ENCODE data around the gene SPTLC2.
"Not testable (repeated sequence)": the region's sequence is repeated elsewhere in the genome, so short reads cannot be mapped to it uniquely, and the experiment has no call there.

Gene SPTLC2

DNA sequence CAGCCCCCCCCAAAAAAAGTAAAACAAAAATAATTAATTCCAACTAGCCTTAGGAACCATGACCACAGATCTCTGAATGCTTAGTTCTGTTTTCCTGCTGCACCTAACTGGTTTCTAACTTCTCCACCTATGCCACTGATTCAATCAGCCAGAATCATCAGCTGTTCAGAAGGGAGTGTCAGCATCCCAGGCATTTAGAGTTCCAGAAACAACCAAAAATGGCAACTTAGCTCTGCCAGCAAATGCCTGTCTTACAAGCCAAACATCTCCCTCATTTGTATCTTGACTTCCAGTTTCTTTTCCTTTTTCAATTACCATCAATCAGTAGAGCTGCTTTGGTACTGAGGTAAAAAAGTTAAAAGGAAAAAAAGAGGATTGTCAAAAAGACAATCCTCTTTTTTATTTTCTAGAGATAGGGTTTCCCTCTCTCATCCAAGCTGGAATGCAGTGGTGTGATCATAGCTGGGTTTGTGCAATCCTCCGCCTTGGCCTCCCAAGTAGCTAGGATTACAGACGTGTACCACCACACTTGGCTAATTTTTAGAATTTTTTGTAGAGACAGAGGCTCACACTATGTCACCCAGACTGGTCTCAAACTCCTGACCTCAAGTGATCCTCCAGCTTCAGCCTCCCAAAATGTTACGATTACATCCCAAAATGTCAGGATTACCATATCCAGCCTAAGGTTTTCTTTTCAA lies 72.7 kb downstream of the SPTLC2 start:
- DNase-seq (ENCODE audit: low read depth): no peak
- TF ChIP-seq, protein P1, sequence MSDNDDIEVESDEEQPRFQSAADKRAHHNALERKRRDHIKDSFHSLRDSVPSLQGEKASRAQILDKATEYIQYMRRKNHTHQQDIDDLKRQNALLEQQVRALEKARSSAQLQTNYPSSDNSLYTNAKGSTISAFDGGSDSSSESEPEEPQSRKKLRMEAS (IDR thresholded peaks at IDR 0.05; ENCODE audit: low read depth, low read length): no peak
- TF ChIP-seq, protein P2, sequence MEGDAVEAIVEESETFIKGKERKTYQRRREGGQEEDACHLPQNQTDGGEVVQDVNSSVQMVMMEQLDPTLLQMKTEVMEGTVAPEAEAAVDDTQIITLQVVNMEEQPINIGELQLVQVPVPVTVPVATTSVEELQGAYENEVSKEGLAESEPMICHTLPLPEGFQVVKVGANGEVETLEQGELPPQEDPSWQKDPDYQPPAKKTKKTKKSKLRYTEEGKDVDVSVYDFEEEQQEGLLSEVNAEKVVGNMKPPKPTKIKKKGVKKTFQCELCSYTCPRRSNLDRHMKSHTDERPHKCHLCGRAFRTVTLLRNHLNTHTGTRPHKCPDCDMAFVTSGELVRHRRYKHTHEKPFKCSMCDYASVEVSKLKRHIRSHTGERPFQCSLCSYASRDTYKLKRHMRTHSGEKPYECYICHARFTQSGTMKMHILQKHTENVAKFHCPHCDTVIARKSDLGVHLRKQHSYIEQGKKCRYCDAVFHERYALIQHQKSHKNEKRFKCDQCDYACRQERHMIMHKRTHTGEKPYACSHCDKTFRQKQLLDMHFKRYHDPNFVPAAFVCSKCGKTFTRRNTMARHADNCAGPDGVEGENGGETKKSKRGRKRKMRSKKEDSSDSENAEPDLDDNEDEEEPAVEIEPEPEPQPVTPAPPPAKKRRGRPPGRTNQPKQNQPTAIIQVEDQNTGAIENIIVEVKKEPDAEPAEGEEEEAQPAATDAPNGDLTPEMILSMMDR (IDR thresholded peaks at IDR 0.05; ENCODE audit: low read depth, low read length): no peak
- TF ChIP-seq MYC (IDR thresholded peaks at IDR 0.05; ENCODE audit: low read depth, low read length) (no peak), POLR2A (IDR thresholded peaks at IDR 0.05; ENCODE audit: extremely low read depth, insufficient read length) (no peak)

DNA sequence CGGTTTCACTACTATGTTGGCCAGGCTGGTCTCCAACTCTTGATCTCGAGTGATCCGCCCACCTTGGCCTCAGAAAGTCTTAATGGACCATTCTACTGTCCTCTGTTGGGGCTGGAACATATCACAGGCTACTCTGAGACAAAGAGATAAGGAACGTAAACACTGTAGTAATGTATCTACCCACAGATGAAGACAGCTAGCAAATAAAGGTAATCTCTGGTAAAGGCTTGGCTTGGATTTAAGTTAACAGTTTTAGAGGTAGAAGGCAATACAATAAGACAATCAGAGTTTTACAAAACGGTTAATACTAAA lies 73.2 kb downstream of the SPTLC2 start:
- TF ChIP-seq, protein P1 (IDR thresholded peaks at IDR 0.05; ENCODE audit: low read depth, low read length): no peak
- TF ChIP-seq, protein P2 (IDR thresholded peaks at IDR 0.05; ENCODE audit: low read depth, low read length): no peak
- TF ChIP-seq POLR2A (IDR thresholded peaks at IDR 0.05; ENCODE audit: extremely low read depth, insufficient read length) (no peak), MYC (IDR thresholded peaks at IDR 0.05; ENCODE audit: low read depth, low read length) (no peak)
- H3K4me3 ChIP-seq (ENCODE audit: low read depth, low read length): no peak overlapping the region
- no peak for DNase-seq (ENCODE audit: low read depth)

More for the DNA sequence above, 72.7 kb downstream of the SPTLC2 start:
- H3K4me3 ChIP-seq (ENCODE audit: low read depth, low read length): no peak overlapping the region

DNA sequence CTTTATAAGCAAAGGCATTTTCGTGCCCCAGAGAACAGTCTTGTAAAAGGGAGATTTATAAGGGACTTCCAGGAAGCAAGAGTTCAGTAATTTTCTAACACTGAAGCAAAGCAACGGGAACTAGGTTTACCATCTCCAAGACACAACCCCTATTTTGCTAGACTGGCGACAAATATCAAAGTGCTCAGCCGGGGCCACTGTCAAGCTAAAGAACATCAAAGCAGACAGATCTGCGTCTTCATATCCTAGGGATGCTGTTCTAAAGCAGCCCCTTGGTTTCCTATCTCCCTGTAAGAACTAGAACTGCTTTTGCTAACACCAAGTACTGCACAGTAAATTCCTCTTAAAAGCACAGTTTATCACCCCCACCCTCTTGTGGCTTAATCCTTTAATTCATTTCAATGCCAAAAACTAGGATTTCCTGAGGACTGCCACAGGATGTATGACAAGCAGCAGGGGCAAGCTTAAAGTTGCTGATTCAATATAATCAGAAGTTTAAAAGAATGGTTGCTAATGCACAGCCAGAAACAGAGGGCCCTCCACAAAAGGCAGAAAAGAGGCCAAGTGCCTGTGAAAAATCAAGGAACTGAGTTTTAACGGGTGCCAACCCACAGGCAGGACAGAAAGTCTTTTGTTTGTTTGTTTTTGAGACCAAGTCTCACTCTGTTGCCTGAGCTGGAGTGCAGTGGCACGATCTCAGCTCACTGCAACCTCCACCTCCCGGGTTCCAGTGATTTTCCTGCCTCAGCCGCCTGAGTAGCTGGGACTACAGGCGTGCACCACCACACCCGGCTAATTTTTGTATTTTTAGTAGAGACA lies 73.8 kb downstream of the SPTLC2 start:
- no peak for DNase-seq (ENCODE audit: low read depth)
- no peak overlapping the region for H3K4me3 ChIP-seq (ENCODE audit: low read depth, low read length)
- no peak for TF ChIP-seq MYC (IDR thresholded peaks at IDR 0.05; ENCODE audit: low read depth, low read length)
- TF ChIP-seq POLR2A (IDR thresholded peaks at IDR 0.05; ENCODE audit: extremely low read depth, insufficient read length): no peak
- TF ChIP-seq, protein P2 (IDR thresholded peaks at IDR 0.05; ENCODE audit: low read depth, low read length): no peak
- TF ChIP-seq, protein P1 (IDR thresholded peaks at IDR 0.05; ENCODE audit: low read depth, low read length): no peak

DNA sequence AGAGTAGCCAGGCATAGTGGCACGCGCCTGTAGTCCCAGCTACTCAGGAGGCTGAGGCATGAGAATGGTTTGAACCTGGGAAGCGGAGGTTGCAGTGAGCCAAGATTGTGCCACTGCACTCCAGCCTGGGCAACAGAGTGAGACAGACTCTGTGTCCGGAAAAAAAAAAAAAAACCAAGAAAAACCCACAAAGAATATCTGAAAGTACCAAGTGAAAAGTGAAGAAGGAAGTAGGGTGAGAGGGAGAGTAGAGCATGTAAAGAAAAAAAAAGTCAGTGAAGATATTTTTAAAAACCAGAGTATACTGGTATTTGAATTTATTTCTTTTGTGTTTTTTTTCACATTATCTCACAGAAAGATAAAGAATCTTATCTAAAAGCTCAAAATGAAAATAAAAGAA lies 74.5 kb downstream of the SPTLC2 start:
- TF ChIP-seq, protein P1 (IDR thresholded peaks at IDR 0.05; ENCODE audit: low read depth, low read length): no peak
- TF ChIP-seq POLR2A (IDR thresholded peaks at IDR 0.05; ENCODE audit: extremely low read depth, insufficient read length) (no peak), MYC (IDR thresholded peaks at IDR 0.05; ENCODE audit: low read depth, low read length) (no peak)
- TF ChIP-seq, protein P2 (IDR thresholded peaks at IDR 0.05; ENCODE audit: low read depth, low read length): no peak
- no peak overlapping the region for H3K4me3 ChIP-seq (ENCODE audit: low read depth, low read length)
- DNase-seq (ENCODE audit: low read depth): no peak

DNA sequence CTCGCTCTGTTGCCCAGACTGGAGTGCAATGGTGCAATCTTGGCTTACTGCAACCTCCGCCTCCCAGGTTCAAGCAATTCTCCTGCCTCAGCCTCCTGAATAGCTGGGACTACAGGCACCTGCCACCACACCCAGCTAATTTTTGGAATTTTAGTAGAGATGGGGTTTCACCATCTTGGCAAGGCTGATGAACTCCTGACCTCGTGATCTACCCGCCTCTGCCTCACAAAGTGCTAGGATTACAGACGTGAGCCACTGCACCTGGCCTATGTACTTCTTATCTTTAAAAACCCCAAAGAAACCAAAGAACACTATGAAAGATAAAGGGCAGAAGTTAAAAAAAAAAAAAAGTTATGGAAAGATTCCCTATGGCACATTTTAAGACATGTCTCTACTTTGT lies 79.5 kb downstream of the SPTLC2 start:
- not testable (repeated sequence) for DNase-seq (ENCODE audit: low read depth); H3K4me3 ChIP-seq (ENCODE audit: low read depth, low read length)

DNA sequence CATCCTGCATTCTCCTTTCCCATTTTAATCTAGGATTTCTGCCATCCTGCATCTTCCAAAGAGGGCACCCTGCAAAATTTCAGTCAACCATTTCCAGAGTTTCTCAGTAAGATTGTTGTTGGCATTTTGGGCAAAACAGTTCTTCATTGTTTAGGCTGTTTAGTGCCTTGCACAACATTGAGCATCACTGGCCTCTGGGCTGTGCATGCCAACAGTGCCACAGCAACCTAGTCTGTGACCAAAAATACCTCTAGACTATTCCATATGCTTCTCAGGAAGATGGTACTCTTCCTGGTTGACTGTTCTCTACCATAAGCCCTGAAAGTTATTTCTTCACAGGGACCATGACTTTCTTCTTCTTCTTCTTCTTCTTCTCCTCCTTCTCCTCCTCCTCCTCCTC lies 85.4 kb downstream of the SPTLC2 start:
- DNase-seq (ENCODE audit: low read depth): no peak
- H3K4me3 ChIP-seq (ENCODE audit: low read depth, low read length): no peak overlapping the region
- TF ChIP-seq, protein P2 (IDR thresholded peaks at IDR 0.05; ENCODE audit: low read depth, low read length): no peak
- no peak for TF ChIP-seq POLR2A (IDR thresholded peaks at IDR 0.05; ENCODE audit: extremely low read depth, insufficient read length)
- no peak for TF ChIP-seq MYC (IDR thresholded peaks at IDR 0.05; ENCODE audit: low read depth, low read length)
- TF ChIP-seq, protein P1 (IDR thresholded peaks at IDR 0.05; ENCODE audit: low read depth, low read length): no peak
